Stimulated activated CD8-positive, alpha-beta memory T cell treated with anti-CD3 and anti-CD28 coated beads, Interleukin-2, amount 100 ng/mL, for 48 hours (primary cell): ENCODE measurements around the gene FBXO15.

Source experiments
- DNase-seq, 2 donors: peaks; one replicate each; pipeline ENCODE4 v3.0.0-alpha.2; 2020; ENCODE audit warnings: low read depth in 2 of 2

The FBXO15 gene

DNA sequence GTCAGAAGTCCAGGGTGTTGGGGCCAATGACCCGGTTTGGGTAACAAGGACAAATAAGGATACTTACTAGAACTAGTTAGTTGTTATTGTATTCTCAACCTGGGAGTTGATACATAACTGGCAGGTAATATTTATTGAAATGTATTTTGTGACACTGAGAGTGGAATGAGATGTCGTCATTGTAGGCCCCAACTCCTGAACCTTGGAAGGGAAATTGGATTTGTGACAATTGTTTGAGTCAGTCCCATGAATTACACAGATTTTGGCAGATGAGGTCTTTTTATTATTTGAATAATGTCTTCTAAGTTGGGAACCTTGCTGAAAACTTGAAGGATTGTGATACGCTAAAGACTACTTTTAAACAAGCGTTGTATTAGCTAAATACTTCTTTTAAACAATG, 5.7 kb upstream of the FBXO15 start:
- DNase-seq: no peak

GRCh38 chr18:74152857-74153256, 5.2 kb upstream of the FBXO15 start:
- no peak for DNase-seq

DNA sequence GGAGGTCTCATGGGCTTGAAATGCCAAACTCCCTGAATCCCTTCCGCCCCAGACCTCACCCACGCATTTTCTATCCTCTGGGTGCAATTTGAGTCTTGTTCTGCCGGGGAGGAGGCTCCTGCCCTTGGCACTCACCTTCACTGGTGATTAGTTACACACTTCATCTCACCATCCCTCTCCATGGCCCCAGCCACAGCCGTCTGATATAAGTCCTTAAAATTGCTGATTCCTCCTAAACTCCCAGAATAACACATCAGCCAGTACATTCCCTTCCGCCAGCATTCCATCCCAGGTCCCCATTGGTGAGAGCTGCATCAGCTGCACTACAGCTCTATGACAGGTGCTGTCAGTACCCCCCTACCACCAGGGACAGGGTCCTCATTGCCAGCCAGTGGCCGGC, 4.6 kb upstream of the FBXO15 start:
- no peak for DNase-seq

DNA sequence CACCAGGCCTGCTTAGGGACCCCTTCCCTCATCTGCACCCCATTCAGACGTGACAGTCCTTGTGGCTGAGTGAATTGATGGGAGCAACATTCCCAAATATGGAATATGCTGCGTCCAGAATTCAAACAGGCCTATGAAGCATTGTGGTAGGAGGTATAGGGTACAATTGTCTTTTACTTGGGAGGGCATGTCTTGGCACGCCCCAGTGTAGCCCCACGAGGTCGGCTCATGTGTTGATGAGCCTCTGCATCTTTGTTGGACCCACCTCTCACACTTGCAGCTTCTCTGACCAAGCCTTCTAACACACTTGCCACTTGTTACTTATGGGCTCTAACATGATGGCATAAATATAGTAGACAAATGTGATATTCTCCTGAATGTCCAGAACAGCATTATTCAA, 2.2 kb upstream of the FBXO15 start:
- DNase-seq: no peak

DNA sequence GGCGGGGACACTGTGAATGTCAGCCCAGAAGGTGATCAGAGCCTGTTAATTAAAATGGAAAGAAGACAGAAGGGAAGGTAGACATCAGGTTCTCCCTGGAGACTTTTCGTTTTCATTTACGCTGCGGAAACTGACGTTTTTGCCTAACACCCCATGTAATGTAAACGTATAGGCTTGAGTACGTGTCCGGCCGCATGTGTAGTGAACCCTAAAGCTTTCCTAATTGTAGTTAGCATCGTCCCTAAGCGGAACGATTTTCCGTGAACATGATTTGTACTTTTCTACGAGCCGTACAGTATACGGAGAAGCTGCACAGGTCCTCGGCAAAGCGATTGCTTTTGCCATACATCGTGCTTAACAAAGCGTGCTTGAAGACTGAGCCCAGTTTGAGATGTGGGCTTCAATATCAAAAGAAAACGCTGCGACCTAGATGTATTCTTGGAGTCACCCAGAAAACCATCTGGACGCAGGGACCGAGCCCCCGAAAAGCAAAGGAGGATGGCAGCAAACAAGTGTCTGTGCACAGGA, 973 bp upstream of the FBXO15 start:
- DNase-seq: no peak

DNA sequence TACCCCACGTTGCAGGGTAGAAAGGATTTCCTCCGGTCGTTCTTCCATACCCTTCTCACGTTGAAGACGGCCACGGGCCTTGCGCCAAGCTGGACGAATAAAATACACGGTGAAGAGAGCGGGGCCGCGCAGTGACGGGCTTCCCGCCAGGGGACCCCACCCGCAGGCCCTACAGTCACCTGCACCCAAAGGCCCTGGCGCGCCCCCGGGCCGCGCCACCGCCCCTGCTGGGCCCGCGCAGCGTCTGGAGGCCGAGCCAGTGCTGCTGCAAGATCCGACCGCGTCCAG, 199 bp downstream of the FBXO15 start:
- DNase-seq: no peak

GRCh38 chr18:74146756-74147155, 878 bp downstream of the FBXO15 start:
- DNase-seq: no peak

DNA sequence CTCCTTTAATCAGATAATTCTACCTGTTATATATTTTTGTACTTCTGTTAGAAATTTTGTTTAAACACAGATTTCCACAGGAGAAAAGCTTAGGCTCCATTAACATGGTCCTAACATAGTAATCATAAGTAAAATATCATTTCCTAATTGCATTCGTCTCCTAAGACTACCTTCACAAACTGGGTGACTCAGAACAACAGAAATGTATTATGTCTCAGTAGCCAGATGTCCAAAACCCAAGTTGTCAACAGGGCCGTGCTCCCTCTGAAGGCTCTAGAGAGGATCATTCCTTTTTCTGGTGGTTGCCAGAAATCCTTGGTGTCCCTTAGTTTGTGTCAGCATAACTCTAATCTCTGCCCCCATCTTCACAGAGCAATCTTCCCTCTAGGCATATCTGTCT, 5.4 kb downstream of the FBXO15 start:
- no peak for DNase-seq

GRCh38 chr18:74141667-74142066, 6.0 kb downstream of the FBXO15 start:
- DNase-seq: no peak

GRCh38 chr18:74140582-74140981, 7.1 kb downstream of the FBXO15 start:
- no peak for DNase-seq

- no peak for DNase-seq
These were observed 7.7 kb downstream of the FBXO15 start for GRCh38 chr18:74139888-74140287.

DNA sequence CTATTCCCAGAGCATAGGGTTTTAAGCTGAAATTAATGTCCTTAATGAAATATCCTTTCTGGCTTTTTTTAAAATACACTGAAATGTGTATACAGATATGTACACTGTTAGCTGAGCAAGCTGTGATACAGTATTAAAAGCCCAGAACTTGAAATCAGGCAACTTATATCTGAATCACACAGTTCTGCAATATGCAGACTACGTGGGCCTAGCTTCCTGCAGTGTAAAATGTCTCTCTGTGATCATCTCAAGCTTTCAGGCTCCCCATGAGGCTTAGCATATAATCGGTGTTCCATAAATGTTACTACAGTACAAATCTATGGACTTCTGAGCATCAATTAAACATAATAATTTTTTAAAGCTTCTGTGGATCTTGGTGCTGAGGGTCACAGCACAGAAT, 8.2 kb downstream of the FBXO15 start:
- no peak for DNase-seq

DNA sequence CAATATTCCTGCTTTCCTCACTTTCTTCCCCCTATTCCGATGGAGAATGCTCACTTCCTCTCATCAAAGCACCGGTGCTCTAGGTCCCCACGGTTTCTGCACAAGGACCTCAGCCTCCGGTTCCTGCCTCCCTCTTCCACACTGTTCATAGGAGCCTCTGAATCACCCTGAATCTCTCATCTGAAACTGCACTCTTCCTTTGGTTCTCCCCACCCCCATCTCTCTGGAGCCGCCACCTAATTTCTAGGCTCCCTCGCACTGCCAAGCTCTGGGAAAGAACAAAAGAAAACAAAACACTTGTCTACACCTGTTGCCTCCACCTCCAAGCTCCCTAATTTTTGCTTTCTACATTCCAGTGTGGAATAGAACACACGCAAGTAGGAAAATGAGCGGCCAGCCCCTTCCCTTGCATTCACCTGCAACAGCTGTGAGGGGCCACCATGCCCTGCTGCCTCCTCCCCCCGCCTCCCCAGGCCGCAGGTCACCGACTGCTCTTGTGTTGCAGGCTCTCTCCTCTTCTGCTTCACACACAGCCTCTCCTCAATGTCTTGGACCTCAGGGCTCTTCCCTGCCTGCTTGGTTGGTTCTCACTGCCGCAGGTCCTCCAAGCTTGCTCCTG, 9.6 kb downstream of the FBXO15 start:
- no peak for DNase-seq

GRCh38 chr18:74132201-74132600, 15.4 kb downstream of the FBXO15 start:
- DNase-seq: no peak

DNA sequence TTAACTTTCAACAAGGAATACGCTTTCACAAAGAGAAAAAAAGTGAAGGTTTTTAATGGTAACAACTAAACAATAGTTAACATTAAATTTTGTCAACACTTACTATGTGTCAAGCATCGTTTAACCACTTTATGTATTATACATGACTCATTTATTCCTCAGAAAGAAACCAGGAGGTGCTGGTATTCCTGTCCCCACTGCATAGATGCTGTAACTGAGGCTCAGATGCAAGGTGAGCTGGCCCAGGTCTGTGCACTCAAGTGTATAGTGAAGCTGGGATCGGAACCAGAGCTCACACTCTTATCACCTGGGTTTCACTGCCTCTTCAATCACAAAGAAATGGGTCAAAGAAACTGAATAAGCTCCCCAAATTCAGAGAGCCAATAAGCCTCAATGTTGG, 16.5 kb downstream of the FBXO15 start:
- no peak for DNase-seq

GRCh38 chr18:74128159-74128558, 19.5 kb downstream of the FBXO15 start:
- DNase-seq: no peak

DNA sequence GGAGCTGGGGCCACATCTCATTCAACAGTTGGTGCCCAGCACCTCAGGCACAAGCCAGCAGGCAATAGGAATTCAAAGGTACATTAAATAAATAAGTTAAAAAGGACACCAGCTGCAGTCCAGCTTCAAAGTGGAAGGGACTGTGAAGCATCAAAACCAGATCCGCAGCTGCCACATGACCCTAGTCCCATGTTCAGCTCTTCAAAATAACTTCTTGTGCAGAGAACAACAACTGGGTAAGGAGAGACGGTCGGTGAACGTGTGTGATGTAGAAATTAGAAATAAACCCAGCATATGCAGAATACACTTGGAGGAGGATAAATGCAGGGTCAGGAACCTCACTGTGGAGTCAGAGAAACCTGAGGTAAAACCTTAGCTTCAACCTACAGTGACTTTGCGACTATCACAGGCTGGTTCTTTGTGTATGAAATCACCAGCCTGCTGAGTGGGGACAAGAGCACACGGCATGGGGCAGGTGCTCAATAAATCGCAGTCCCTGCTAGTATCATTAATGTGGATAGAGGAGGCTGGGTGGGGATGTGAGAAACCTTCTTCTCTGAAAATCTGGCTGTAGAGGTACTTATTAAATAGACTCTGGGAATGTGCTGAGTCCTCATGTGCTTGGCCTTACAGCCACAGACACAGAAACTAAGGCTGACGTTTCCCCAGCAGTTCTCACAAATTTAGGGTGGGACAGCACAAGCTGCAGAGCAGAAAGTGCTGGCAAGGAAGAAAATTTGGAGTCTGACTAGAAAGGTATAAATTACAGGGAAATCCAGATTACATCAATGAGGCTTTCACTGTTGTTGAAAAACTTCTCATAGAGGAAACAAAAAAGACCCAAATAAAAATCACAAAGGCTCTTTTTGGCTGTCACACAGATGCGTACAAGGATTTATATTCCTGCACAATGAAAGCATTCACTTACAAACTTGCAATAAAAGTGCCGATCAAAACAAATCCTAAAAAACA, 20.7 kb downstream of the FBXO15 start:
- no peak for DNase-seq

DNA sequence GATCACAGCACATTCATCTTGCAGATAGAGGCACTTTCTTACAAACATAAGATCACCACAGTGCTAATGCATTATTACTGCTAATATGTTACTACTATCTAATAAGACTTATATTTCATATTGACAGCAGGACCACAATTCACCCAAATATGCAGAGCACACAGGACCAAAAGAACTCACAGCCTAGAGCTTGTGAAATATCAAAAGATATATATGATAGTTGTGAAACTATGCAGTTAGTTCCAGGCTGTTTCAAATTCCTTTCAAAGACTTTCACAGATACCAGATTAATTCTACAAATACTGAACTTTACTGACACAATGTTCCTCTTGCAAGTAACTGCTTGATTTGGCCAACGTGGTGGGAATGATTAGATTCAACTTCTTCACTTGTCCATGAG, 23.0 kb downstream of the FBXO15 start:
- no peak for DNase-seq

DNA sequence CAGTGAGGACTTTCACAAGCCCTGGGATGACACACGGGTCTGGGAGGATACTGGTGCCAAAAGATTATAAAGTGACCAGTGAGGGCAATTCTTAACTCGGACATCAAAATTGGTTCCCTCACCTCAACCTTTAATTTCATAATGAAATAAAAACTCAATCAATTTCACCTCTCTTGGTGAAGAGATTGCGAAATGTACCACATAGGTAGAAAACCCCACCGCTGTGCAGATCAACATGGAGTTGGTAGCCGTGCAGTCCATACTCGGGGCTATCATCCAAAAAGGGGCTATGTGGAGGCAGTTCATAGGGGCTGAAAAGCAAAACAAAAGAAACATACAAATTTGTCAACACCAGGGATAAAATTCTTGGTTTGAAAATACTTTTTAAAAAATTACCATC, 24.4 kb downstream of the FBXO15 start:
- no peak for DNase-seq

GRCh38 chr18:74116633-74117554, 30.7 kb downstream of the FBXO15 start:
- no peak for DNase-seq

DNA sequence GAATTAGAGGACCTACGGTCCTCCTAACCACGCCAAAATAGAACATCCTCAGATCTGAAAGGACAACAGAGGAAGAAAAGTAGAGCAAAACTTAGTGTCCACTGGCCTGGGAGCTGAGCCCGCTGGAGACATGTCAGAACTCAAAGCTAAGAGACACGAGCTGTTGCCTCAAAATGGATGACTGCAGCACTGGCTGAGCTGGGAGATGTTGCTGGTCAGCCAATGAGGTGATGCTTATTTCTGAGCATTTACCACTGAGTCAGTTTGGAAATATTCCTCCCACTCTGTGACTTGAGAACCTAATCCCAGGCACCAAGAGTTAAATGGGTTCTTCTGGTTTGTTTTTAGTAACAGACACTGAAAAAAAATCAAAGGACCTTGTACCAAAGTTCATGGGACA, 32.6 kb downstream of the FBXO15 start:
- DNase-seq: no peak

DNA sequence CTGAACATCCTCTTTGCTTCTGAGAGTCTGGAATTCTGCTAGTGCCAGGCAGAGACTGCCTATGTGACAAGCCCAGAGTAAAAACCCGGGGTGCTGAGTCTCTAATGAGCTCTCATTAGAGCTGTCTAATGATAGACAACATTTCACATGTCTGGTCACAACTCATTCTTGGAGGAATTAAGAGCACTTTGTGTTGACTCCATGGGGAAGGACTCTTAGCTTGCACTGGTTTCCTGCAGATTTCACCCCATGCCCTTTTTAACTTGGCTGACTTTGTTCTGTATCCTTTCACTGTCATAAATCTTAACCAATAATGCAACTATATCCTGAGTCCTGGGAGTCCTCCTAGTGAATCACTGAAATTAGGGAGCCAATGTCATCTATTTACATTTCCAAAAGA, 33.5 kb downstream of the FBXO15 start:
- no peak for DNase-seq
